HepG2 (cell line): Measurements from ENCODE around the gene ZC3H12A. TPM values are rescaled to one million over a fixed set of nuclear protein-coding genes. Genes with fewer than 3 reads are reported as not detected.

Source experiments
- CENPBD1 ChIP-seq: sonication (generic); formaldehyde crosslinking; IDR thresholded peaks from 2 replicates; pipeline ENCODE4 v1.8.0; 2022; ENCODE audit warnings: missing genetic modification reagents, low read depth, mild to moderate bottlenecking, borderline replicate concordance
- GMEB2 ChIP-seq: IDR thresholded peaks from 2 replicates; pipeline ENCODE4 v1.6.1; 2016; ENCODE audit warnings: missing biosample characterization, missing genetic modification reagents, low read depth
- IRF9 ChIP-seq: sonication (generic); formaldehyde crosslinking; IDR thresholded peaks from 2 replicates; pipeline ENCODE4 v1.8.0; 2022; ENCODE audit warnings: missing genetic modification reagents, mild to moderate bottlenecking, borderline replicate concordance
- MED1 ChIP-seq: sonication (generic); formaldehyde crosslinking; IDR thresholded peaks from 2 replicates; pipeline ENCODE4 v1.4.0; 2020; ENCODE audit warnings: missing genetic modification reagents
- MTA3 ChIP-seq: sonication (generic); formaldehyde crosslinking; IDR thresholded peaks from 2 replicates; pipeline ENCODE4 v1.4.0; 2020; ENCODE audit warnings: missing genetic modification reagents
- POLR2AphosphoS2 ChIP-seq: IDR thresholded peaks from 2 replicates; pipeline ENCODE4 v1.6.1; 2011; ENCODE audit warnings: low read depth, low read length, improper control_type of control experiment
- SNAPC4 ChIP-seq: sonication (generic); formaldehyde crosslinking; IDR thresholded peaks from 2 replicates; pipeline ENCODE4 v1.4.0; 2020; ENCODE audit warnings: mild to moderate bottlenecking, missing genetic modification reagents
- SP140L ChIP-seq: sonication (generic); formaldehyde crosslinking; IDR thresholded peaks from 2 replicates; pipeline ENCODE4 v1.4.0; 2020; ENCODE audit warnings: missing genetic modification reagents, borderline replicate concordance
- ZBTB46 ChIP-seq: sonication (generic); formaldehyde crosslinking; IDR thresholded peaks from 2 replicates; pipeline ENCODE4 v1.4.0; 2020; ENCODE audit warnings: mild to moderate bottlenecking, missing genetic modification reagents, borderline replicate concordance
- ZNF124 ChIP-seq: sonication (generic); formaldehyde crosslinking; IDR thresholded peaks from 2 replicates; pipeline ENCODE4 v1.4.0; 2020; ENCODE audit warnings: missing genetic modification reagents
- ZNF33A ChIP-seq: sonication (generic); formaldehyde crosslinking; IDR thresholded peaks from 2 replicates; pipeline ENCODE4 v1.5.1; 2020; ENCODE audit warnings: missing genetic modification reagents, mild to moderate bottlenecking, moderate library complexity, borderline replicate concordance
- ZNF431 ChIP-seq: sonication (generic); formaldehyde crosslinking; IDR thresholded peaks from 2 replicates; pipeline ENCODE4 v1.9.0; 2022; ENCODE audit warnings: missing genetic modification reagents, low read depth, mild to moderate bottlenecking, borderline replicate concordance
- ZNF780A ChIP-seq: sonication (generic); formaldehyde crosslinking; IDR thresholded peaks from 2 replicates; pipeline ENCODE4 v1.8.0; 2022; ENCODE audit warnings: mild to moderate bottlenecking, missing genetic modification reagents, moderate library complexity
- ZNF784 ChIP-seq: sonication (generic); formaldehyde crosslinking; IDR thresholded peaks from 2 replicates; pipeline ENCODE4 v1.5.1; 2020; ENCODE audit warnings: missing genetic modification reagents, mild to moderate bottlenecking, borderline replicate concordance
- ZNF839 ChIP-seq: sonication (generic); formaldehyde crosslinking; IDR thresholded peaks from 2 replicates; pipeline ENCODE4 v1.4.0; 2020; ENCODE audit warnings: missing genetic modification reagents, mild to moderate bottlenecking, borderline replicate concordance
- ZNF878 ChIP-seq: sonication (generic); formaldehyde crosslinking; IDR thresholded peaks from 2 replicates; pipeline ENCODE4 v1.8.1; 2023; ENCODE audit warnings: mild to moderate bottlenecking, missing genetic modification reagents, moderate library complexity
- polyA plus RNA-seq, 8 experiments: library from polyadenylated mRNA; depleted of rRNA in 3 of 8; stranded (reverse) in 7 of 8; unstranded in 1 of 8; fragments of >200 nt; fragmentation: Illumina TruSeq in 4 of 8; extraction: Trizol in 4 of 8; gene quantifications; 2 replicates each; pipeline versions ENCODE4 v1.2.1 to v1.2.3, GENCODE V29; 2011 to 2016; ENCODE audit warnings: low read depth in 4 of 8, missing spikeins in 1 of 8, mixed read lengths in 1 of 8; ENCODE audit not compliant: insufficient read depth in 1 of 8
- total RNA-seq, 5 experiments: library from RNA; depleted of rRNA; stranded (reverse); fragments of >200 nt; fragmentation: Illumina TruSeq; extraction: Trizol; gene quantifications; 2 replicates each; pipeline ENCODE4 v1.2.3, GENCODE V29; 2016; ENCODE audit warnings: low read depth in 1 of 5

ZC3H12A gene
- total and polyA plus RNA-seq, 2 of the 13 experiments (the other 11 are each of a cell fraction or from before 2014, with no cell fraction given): 6.8 to 13.3 TPM

GRCh38 chr1:37473431-37474045 lies 842 bp upstream of the ZC3H12A start (continued):
- TF ChIP-seq SNAPC4 (CRISPR knock-in tag) (no peak), ZNF839 (CRISPR knock-in tag) (no peak), CENPBD1 (CRISPR knock-in tag) (no peak), ZNF878 (CRISPR knock-in tag) (no peak), POLR2AphosphoS2 (no peak), ZBTB46 (no peak), ZNF33A (no peak), ZNF124 (no peak), SP140L (no peak), ZNF431 (CRISPR knock-in tag) (no peak), MTA3 (CRISPR knock-in tag) (no peak), ZNF784 (CRISPR knock-in tag) (no peak), IRF9 (CRISPR knock-in tag) (no peak), ZNF780A (CRISPR knock-in tag) (no peak), GMEB2 (CRISPR knock-in tag) (no peak), MED1 (CRISPR knock-in tag) (no peak)
